ENCODE data around the gene SPZ1. TPM values are rescaled to one million over a fixed set of nuclear protein-coding genes. Genes with fewer than 3 reads are reported as not detected.
"Not testable (repeated sequence)": the region's sequence is repeated elsewhere in the genome, so short reads cannot be mapped to it uniquely, and the experiment has no call there.

SPZ1 gene
- total RNA-seq, 1 experiment from 2014 or later: not detected

- H3K36me3 ChIP-seq (ENCODE audit: control insufficient read depth in 1 of 2, insufficient read depth in 2 of 2, low read length in 2 of 2); CTCF ChIA-PET; POLR2A ChIA-PET; H3K79me2 ChIP-seq (ENCODE audit: insufficient read depth, low read length); DNase-seq (ENCODE audit: low read depth, low spot score); RAD21 ChIA-PET (ENCODE audit: low non-redundant PET in 1 of 2, low total read pairs in 2 of 2, uncharacterized antibody in 2 of 2, unreplicated experiment in 2 of 2); H3K27ac ChIP-seq (ENCODE audit: low read depth, low read length); H4K20me1 ChIP-seq (ENCODE audit: insufficient read depth); H3K4me3 ChIP-seq (replicated peaks in 1 of 2; ENCODE audit: low read depth in 1 of 2, low read length in 2 of 2); H3K9me2 ChIP-seq (ENCODE audit: insufficient read depth); H3K9me3 ChIP-seq (ENCODE audit: control insufficient read depth in 1 of 2, insufficient read depth in 1 of 2, low read depth in 1 of 2, low read length in 2 of 2); ATAC-seq; H3K4me1 ChIP-seq (ENCODE audit: control insufficient read depth in 1 of 2, insufficient read depth in 2 of 2, low read length in 2 of 2); H3K9ac ChIP-seq (ENCODE audit: low read length); BruUV-seq (replicated peaks); intact Hi-C loops (cut with micrococcal nuclease); H3K27me3 ChIP-seq (ENCODE audit: insufficient read depth, low read length); H3K4me2 ChIP-seq (ENCODE audit: low read length); H2AFZ ChIP-seq (ENCODE audit: low read depth, low read length, poor library complexity, severe bottlenecking): not testable (repeated sequence)
These were observed 18.5 kb upstream of the SPZ1 start for GRCh38 chr5:80301342-80301741.

DNA sequence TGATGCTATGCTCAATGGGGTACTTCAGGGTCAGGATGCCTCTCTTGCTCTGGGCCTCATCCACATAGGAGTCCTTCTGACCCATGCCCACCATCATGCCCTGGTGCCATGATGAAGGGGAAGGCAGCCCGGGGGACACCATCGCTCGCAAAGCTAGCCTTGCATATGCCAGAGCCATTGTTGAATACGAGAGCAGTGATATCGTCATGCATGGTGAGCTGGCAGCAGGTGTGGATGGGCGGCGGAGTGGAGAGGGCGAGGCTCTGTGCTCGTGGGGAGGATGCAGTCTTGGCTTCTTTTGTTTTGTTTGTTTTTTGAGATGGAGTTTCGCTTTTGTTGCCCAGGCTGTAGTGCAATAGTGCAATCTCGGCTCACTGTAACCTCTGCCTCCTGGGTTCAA lies 17.2 kb upstream of the SPZ1 start:
- no peak overlapping the region for H2AFZ ChIP-seq (ENCODE audit: low read depth, low read length, poor library complexity, severe bottlenecking)
- no peaks in the 10 kb centered on the region for H3K4me1 ChIP-seq (ENCODE audit: control insufficient read depth in 1 of 2, insufficient read depth in 2 of 2, low read length in 2 of 2)
- H3K9me3 ChIP-seq (ENCODE audit: control insufficient read depth in 1 of 2, insufficient read depth in 1 of 2, low read depth in 1 of 2, low read length in 2 of 2): no peaks in the 10 kb centered on the region
- ATAC-seq (no peak), DNase-seq (ENCODE audit: low read depth, low spot score) (no peak)
- BruUV-seq (replicated peaks): no TSS peak
- no peaks in the 10 kb centered on the region for H3K36me3 ChIP-seq (ENCODE audit: control insufficient read depth in 1 of 2, insufficient read depth in 2 of 2, low read length in 2 of 2)
- H3K4me3 ChIP-seq (replicated peaks in 1 of 2; ENCODE audit: low read depth in 1 of 2, low read length in 2 of 2): no peak overlapping the region
- TF ChIP-seq ZBTB33 (IDR thresholded peaks at IDR 0.05; ENCODE audit: extremely low read depth, insufficient replicate concordance, low read length): no peak
- TF ChIP-seq ELF1 (IDR thresholded peaks at IDR 0.05; ENCODE audit: borderline replicate concordance, low read depth): no peak
- no peak for TF ChIP-seq EZH2 (IDR thresholded peaks at IDR 0.05)
- TF ChIP-seq MAX (IDR thresholded peaks at IDR 0.05): no peak
- TF ChIP-seq ZNF274 (IDR thresholded peaks at IDR 0.05; ENCODE audit: low read depth, low read length): no peak
- no peak for TF ChIP-seq CBX3 (IDR thresholded peaks at IDR 0.05; ENCODE audit: low read depth)
- TF ChIP-seq EZH2phosphoT487 (IDR thresholded peaks at IDR 0.05; ENCODE audit: borderline replicate concordance): no peak
- no peak for TF ChIP-seq SP1 (IDR thresholded peaks at IDR 0.05; ENCODE audit: low read depth)
- no peak for TF ChIP-seq TCF7L2 (IDR thresholded peaks at IDR 0.05; ENCODE audit: borderline replicate concordance, extremely low read depth, insufficient read depth, insufficient read length)
- no peak for TF ChIP-seq REST (IDR thresholded peaks at IDR 0.05; ENCODE audit: low read depth)
- no peak for TF ChIP-seq FOSL1 (IDR thresholded peaks at IDR 0.05; ENCODE audit: low read depth)
- TF ChIP-seq ZFX (IDR thresholded peaks at IDR 0.05): no peak
- no peak for TF ChIP-seq SIN3A (IDR thresholded peaks at IDR 0.05; ENCODE audit: low read depth)
- TF ChIP-seq JUND (IDR thresholded peaks at IDR 0.05): no peak
- TF ChIP-seq POLR2A (IDR thresholded peaks at IDR 0.05; ENCODE audit: borderline replicate concordance, extremely low read depth, insufficient read depth, insufficient read length): no peak
- intact Hi-C loops (cut with micrococcal nuclease): no loop called here
- ChIA-PET POLR2A (no interaction called here), CTCF (no interaction called here), RAD21 (ENCODE audit: low non-redundant PET in 1 of 2, low total read pairs in 2 of 2, uncharacterized antibody in 2 of 2, unreplicated experiment in 2 of 2) (no interaction called here)
- H3K9ac ChIP-seq (ENCODE audit: low read length): no peak overlapping the region
- no peaks in the 10 kb centered on the region for H3K27me3 ChIP-seq (ENCODE audit: insufficient read depth, low read length)
- H3K4me2 ChIP-seq (ENCODE audit: low read length): no peak overlapping the region
- H3K9me2 ChIP-seq (ENCODE audit: insufficient read depth): no peaks in the 10 kb centered on the region
- H3K79me2 ChIP-seq (ENCODE audit: insufficient read depth, low read length): no peaks in the 10 kb centered on the region
- no peak overlapping the region for H3K27ac ChIP-seq (ENCODE audit: low read depth, low read length)
- no peaks in the 10 kb centered on the region for H4K20me1 ChIP-seq (ENCODE audit: insufficient read depth)

Measured in HCT116 (cell line).